Hepatocyte (in vitro differentiated cells): Measurements from ENCODE around the gene ALX4. TPM values are rescaled to one million over a fixed set of nuclear protein-coding genes. Genes with fewer than 3 reads are reported as not detected.

ENCODE experiments used
- DNase-seq: peaks from one replicate; pipeline ENCODE4 v3.0.0-alpha.2; 2016; ENCODE audit warnings: low spot score
- H2AFZ ChIP-seq: fragments of 200-600 bp; sonication (generic); 2 replicates; pipeline ENCODE4 v1.6.0; 2016; ENCODE audit warnings: antibody characterized with exemption, mild to moderate bottlenecking
- H3K27ac ChIP-seq: fragments of 200-600 bp; sonication (generic); 2 replicates; pipeline ENCODE4 v1.5.1; 2016; ENCODE audit warnings: mild to moderate bottlenecking
- H3K27me3 ChIP-seq: fragments of 200-600 bp; sonication (generic); 2 replicates; pipeline ENCODE4 v1.6.1; 2016
- H3K36me3 ChIP-seq: fragments of 200-600 bp; sonication (generic); replicated peaks from 2 replicates; pipeline ENCODE4 v1.5.1; 2016; ENCODE audit warnings: low read depth; ENCODE audit not compliant: insufficient read depth
- H3K4me1 ChIP-seq: fragments of 200-600 bp; sonication (generic); 2 replicates; pipeline ENCODE4 v1.5.1; 2016; ENCODE audit warnings: mild to moderate bottlenecking, moderate library complexity; ENCODE audit not compliant: insufficient read depth
- H3K4me2 ChIP-seq: fragments of 200-600 bp; sonication (generic); 2 replicates; pipeline ENCODE4 v1.6.0; 2016
- H3K4me3 ChIP-seq: fragments of 200-600 bp; sonication (generic); 2 replicates; pipeline ENCODE4 v1.5.1; 2016; ENCODE audit warnings: mild to moderate bottlenecking
- H3K79me2 ChIP-seq: fragments of 200-600 bp; sonication (generic); 2 replicates; pipeline ENCODE4 v1.6.0; 2017; ENCODE audit warnings: mild to moderate bottlenecking
- H3K9me2 ChIP-seq: fragments of 200-600 bp; sonication (generic); replicated peaks from 2 replicates; pipeline ENCODE4 v1.6.0; 2017; ENCODE audit warnings: mild to moderate bottlenecking; ENCODE audit not compliant: insufficient read depth
- H3K9me3 ChIP-seq: fragments of 200-600 bp; sonication (generic); 2 replicates; pipeline ENCODE4 v1.5.1; 2016; ENCODE audit warnings: low read depth, mild to moderate bottlenecking
- H4K20me1 ChIP-seq: fragments of 200-600 bp; sonication (generic); 2 replicates; pipeline ENCODE4 v1.6.0; 2016; ENCODE audit warnings: mild to moderate bottlenecking; ENCODE audit not compliant: insufficient read depth, poor library complexity, severe bottlenecking
- CTCF ChIP-seq: fragments of 200-600 bp; sonication (generic); IDR thresholded peaks from 2 replicates; pipeline ENCODE4 v1.5.1; 2016; ENCODE audit warnings: antibody characterized with exemption, mild to moderate bottlenecking; ENCODE audit not compliant: poor library complexity
- EZH2 ChIP-seq: fragments of 200-600 bp; sonication (generic); IDR thresholded peaks from 2 replicates; pipeline ENCODE4 v1.6.1; 2016; ENCODE audit warnings: antibody characterized with exemption, mild to moderate bottlenecking, borderline replicate concordance
- EZH2phosphoT487 ChIP-seq: fragments of 200-600 bp; sonication (generic); IDR thresholded peaks from one replicate; pipeline ENCODE4 v1.6.1; 2018; ENCODE audit warnings: antibody characterized with exemption, mild to moderate bottlenecking, low read depth, moderate library complexity; ENCODE audit not compliant: unreplicated experiment, severe bottlenecking
- WGBS: methylation state at CpG from one replicate; pipeline ENCODE4 v1.1.6; 2016; ENCODE audit warnings: low lambda C conversion rate; ENCODE audit errors: missing lambda C conversion rate; 5-methylcytosine and 5-hydroxymethylcytosine counted together
- polyA plus RNA-seq: library from polyadenylated mRNA; unstranded; fragments of >200 nt; fragmentation: Nextera tagmentation; extraction: Ambion mirVana; gene quantifications from 2 replicates; pipeline ENCODE4 v1.2.1, GENCODE V29; 2016
- total RNA-seq: library from RNA; depleted of rRNA; stranded (reverse); fragments of >200 nt; gene quantifications from 2 replicates; pipeline ENCODE4 v1.2.3, GENCODE V29; 2014

ALX4 gene
- total and polyA plus RNA-seq, 2 experiments from 2014 or later, result 1.3 to 3.8 TPM

GRCh38 chr11:44318369-44318768, 8.4 kb upstream of the ALX4 start:
- DNase-seq, result no peak
- Histone ChIP-seq H3K9me3 (no peaks in the 10 kb centered on the region), H3K27me3 (peaks cover 98% of the 10 kb centered on the region), H3K27ac (no peak overlapping the region), H3K4me2 (no peak overlapping the region), H3K36me3 (no peaks in the 10 kb centered on the region), H3K79me2 (no peaks in the 10 kb centered on the region), H3K9me2 (no peaks in the 10 kb centered on the region), H4K20me1 (no peaks in the 10 kb centered on the region), H3K4me3 (no peak overlapping the region), H2AFZ (no peak overlapping the region), H3K4me1 (peaks cover 21% of the 10 kb centered on the region)
- 78% methylated on average over 2 of the region's 2 CpGs for WGBS
- TF ChIP-seq EZH2 (no peak), CTCF (no peak), EZH2phosphoT487 (no peak)

GRCh38 chr11:44316659-44317240, 6.8 kb upstream of the ALX4 start:
- H3K79me2 ChIP-seq, result no peaks in the 10 kb centered on the region
- 9% methylated on average over 41 of the region's 44 CpGs for WGBS
- H3K9me2 ChIP-seq, result no peaks in the 10 kb centered on the region
- no peaks in the 10 kb centered on the region for H3K36me3 ChIP-seq
- peak overlapping the region; percentile 23 for H3K4me3 ChIP-seq
- peaks cover 98% of the 10 kb centered on the region for H3K27me3 ChIP-seq
- peak overlapping the region; percentile 85 for H3K4me2 ChIP-seq
- H3K4me1 ChIP-seq, result peaks cover 16% of the 10 kb centered on the region
- TF ChIP-seq EZH2 (peak; percentile 36), CTCF (no peak), EZH2phosphoT487 (peak; percentile 45)
- H2AFZ ChIP-seq, result peak overlapping the region; percentile 63
- no peaks in the 10 kb centered on the region for H4K20me1 ChIP-seq
- H3K9me3 ChIP-seq, result no peaks in the 10 kb centered on the region
- no peak overlapping the region for H3K27ac ChIP-seq
- DNase-seq, result no peak

- Histone ChIP-seq H3K79me2 (no peaks in the 10 kb centered on the region), H3K36me3 (no peaks in the 10 kb centered on the region), H3K4me1 (peaks cover 16% of the 10 kb centered on the region), H3K27ac (no peak overlapping the region), H3K4me3 (peak overlapping the region; percentile 23), H3K4me2 (peak overlapping the region; percentile 85), H4K20me1 (no peaks in the 10 kb centered on the region), H2AFZ (peak overlapping the region; percentile 63), H3K9me3 (no peaks in the 10 kb centered on the region), H3K9me2 (no peaks in the 10 kb centered on the region), H3K27me3 (peaks cover 98% of the 10 kb centered on the region)
- TF ChIP-seq EZH2, result peak; percentile 79
- no peak for TF ChIP-seq EZH2phosphoT487
- TF ChIP-seq CTCF, result peak; percentile 6
- WGBS, result 8% methylated on average over 39 of the region's 63 CpGs
- DNase-seq, result peak; percentile 63
Measured at GRCh38 chr11:44315947-44316658, 6.2 kb upstream of the ALX4 start.
